Omental fat pad (tissue), 4 donors: ENCODE results near the gene ACTR2. TPM values are rescaled to one million over a fixed set of nuclear protein-coding genes. Genes with fewer than 3 reads are reported as not detected.

Experiments used
- ATAC-seq: fragments of 150-250 bp; one replicate; pipeline ENCODE4 v1.9.1; 2016; ENCODE audit warnings: mild to moderate bottlenecking, moderate library complexity; ENCODE audit not compliant: low FRiP score
- DNase-seq: peaks from one replicate; pipeline ENCODE4 v3.0.0-alpha.2; 2019; ENCODE audit warnings: low spot score
- CTCF ChIP-seq, 3 donors: fragments of 450-650 bp; IDR thresholded peaks; one replicate each; pipeline ENCODE4 v1.5.1; 2016 to 2017; ENCODE audit warnings: antibody characterized with exemption in 3 of 3, mild to moderate bottlenecking in 3 of 3, moderate library complexity in 2 of 3
- total RNA-seq, 4 donors: library from RNA; depleted of rRNA; stranded (reverse); fragments of >200 nt; gene quantifications; one replicate each; pipeline ENCODE4 v1.1.0, GENCODE V29; 2016

The ACTR2 gene
- total RNA-seq, 4 donors from 2014 or later, result 56.4 to 115 (median 97.1) TPM

- no peak for DNase-seq
- TF ChIP-seq CTCF (IDR thresholded peaks at IDR 0.05), result no peak
- no peak for ATAC-seq
These were observed 49.0 kb downstream of the ACTR2 start for GRCh38 chr2:65276609-65277008.

GRCh38 chr2:65277118-65277517, 49.5 kb downstream of the ACTR2 start:
- no peak for ATAC-seq
- DNase-seq, result no peak

GRCh38 chr2:65277791-65278483, 50.3 kb downstream of the ACTR2 start:
- DNase-seq (no peak), ATAC-seq (no peak)
- no peak for TF ChIP-seq CTCF (IDR thresholded peaks at IDR 0.05)

More at GRCh38 chr2:65277118-65277517, 49.5 kb downstream of the ACTR2 start:
- TF ChIP-seq CTCF (IDR thresholded peaks at IDR 0.05), result no peak

- no peak for DNase-seq
- ATAC-seq, result no peak
- TF ChIP-seq CTCF (IDR thresholded peaks at IDR 0.05), result no peak
These were observed 50.9 kb downstream of the ACTR2 start for GRCh38 chr2:65278531-65278981.

GRCh38 chr2:65279756-65280155, 52.1 kb downstream of the ACTR2 start:
- TF ChIP-seq CTCF (IDR thresholded peaks at IDR 0.05), result no peak
- no peak for DNase-seq
- ATAC-seq, result no peak

GRCh38 chr2:65281627-65282351, 54.2 kb downstream of the ACTR2 start:
- DNase-seq (no peak), ATAC-seq (peak; percentile 48)
- no peak for TF ChIP-seq CTCF (IDR thresholded peaks at IDR 0.05)
